Measurements from ENCODE around the gene PCID2. TPM values are rescaled to one million over a fixed set of nuclear protein-coding genes. Genes with fewer than 3 reads are reported as not detected.
A peak's percentile ranks its signal among the peaks of the same experiment; 100 is the strongest.

The PCID2 gene
- total RNA-seq, 3 donors from 2014 or later = 26.8 to 51.6 (median 35.0) TPM

GRCh38 chr13:113218586-113218985 lies 10.1 kb upstream of the PCID2 start:
- Histone ChIP-seq H3K36me3 (ENCODE audit: low read depth) (no peaks in the 10 kb centered on the region), H3K9me3 (no peaks in the 10 kb centered on the region), H3K4me1 (ENCODE audit: low read depth) (peaks cover 9% of the 10 kb centered on the region), H3K4me3 (no peak overlapping the region)
- intact Hi-C loops (cut with DNase I, micrococcal nuclease) = no loop called here
- DNase-seq = no peak
- no peak for ATAC-seq
- no peak for TF ChIP-seq CTCF (IDR thresholded peaks at IDR 0.05)

- peak in 1 of 3 donors; percentile 36 for DNase-seq
- intact Hi-C loops (cut with DNase I, micrococcal nuclease) = no loop called here
- H3K36me3 ChIP-seq (ENCODE audit: low read depth) = no peaks in the 10 kb centered on the region
- ATAC-seq = peak; percentile 71
- no peak overlapping the region for H3K4me3 ChIP-seq
- no peaks in the 10 kb centered on the region for H3K9me3 ChIP-seq
- peaks cover 9% of the 10 kb centered on the region for H3K4me1 ChIP-seq (ENCODE audit: low read depth)
- TF ChIP-seq CTCF (IDR thresholded peaks at IDR 0.05) = no peak
Measured at GRCh38 chr13:113216254-113217048, 8.0 kb upstream of the PCID2 start.

GRCh38 chr13:113211774-113212173 lies 3.3 kb upstream of the PCID2 start:
- DNase-seq (no peak), ATAC-seq (no peak)
- Histone ChIP-seq H3K4me1 (ENCODE audit: low read depth) (peaks cover 25% of the 10 kb centered on the region), H3K4me3 (no peak overlapping the region), H3K9me3 (no peaks in the 10 kb centered on the region), H3K36me3 (ENCODE audit: low read depth) (no peaks in the 10 kb centered on the region)
- TF ChIP-seq CTCF (IDR thresholded peaks at IDR 0.05) = no peak
- intact Hi-C loops (cut with DNase I, micrococcal nuclease) = no loop called here

GRCh38 chr13:113210833-113211232 lies 2.4 kb upstream of the PCID2 start:
- ATAC-seq (no peak), DNase-seq (no peak)
- intact Hi-C loops (cut with DNase I, micrococcal nuclease) = no loop called here
- TF ChIP-seq CTCF (IDR thresholded peaks at IDR 0.05) = no peak
- peaks cover 20% of the 10 kb centered on the region for H3K4me1 ChIP-seq (ENCODE audit: low read depth)
- H3K4me3 ChIP-seq = no peak overlapping the region
- no peaks in the 10 kb centered on the region for H3K36me3 ChIP-seq (ENCODE audit: low read depth)
- H3K9me3 ChIP-seq = no peaks in the 10 kb centered on the region

GRCh38 chr13:113209759-113210421 lies 1.4 kb upstream of the PCID2 start:
- intact Hi-C loops (cut with DNase I, micrococcal nuclease) = no loop called here
- Histone ChIP-seq H3K4me3 (peak overlapping the region; percentile 93), H3K4me1 (ENCODE audit: low read depth) (peaks cover 20% of the 10 kb centered on the region), H3K36me3 (ENCODE audit: low read depth) (no peaks in the 10 kb centered on the region), H3K9me3 (no peaks in the 10 kb centered on the region)
- no peak for TF ChIP-seq CTCF (IDR thresholded peaks at IDR 0.05)
- DNase-seq (peak; percentile 72 to 89 (median 82)), ATAC-seq (peak; percentile 57)
